H9 (cell line): Measurements from ENCODE around the gene TTLL9. TPM values are rescaled to one million over a fixed set of nuclear protein-coding genes. Genes with fewer than 3 reads are reported as not detected.
A peak's percentile ranks its signal among the peaks of the same experiment; 100 is the strongest.

Experiments
- DNase-seq: peaks from one replicate; pipeline ENCODE4 v3.0.0-alpha.2; 2017
- H2AFZ ChIP-seq: one replicate; pipeline ENCODE4 v1.6.1; 2013; ENCODE audit warnings: mild to moderate bottlenecking, low read length, control low read depth, moderate library complexity
- H2AK5ac ChIP-seq: 2 replicates; pipeline ENCODE4 v1.6.1; 2013; ENCODE audit warnings: low read length, control low read depth, mixed read lengths; ENCODE audit not compliant: insufficient read length
- H2BK120ac ChIP-seq: one replicate; pipeline ENCODE4 v1.6.1; 2013; ENCODE audit warnings: low read depth, mild to moderate bottlenecking, low read length, control low read depth, inconsistent platforms; ENCODE audit not compliant: poor library complexity, severe bottlenecking
- H2BK12ac ChIP-seq: 2 replicates; pipeline ENCODE4 v1.6.1; 2013; ENCODE audit warnings: low read length, control low read depth, mixed read lengths, low read depth; ENCODE audit not compliant: insufficient read length
- H2BK15ac ChIP-seq: 2 replicates; pipeline ENCODE4 v1.6.1; 2013; ENCODE audit warnings: low read depth, low read length, control low read depth
- H2BK20ac ChIP-seq: one replicate; pipeline ENCODE4 v1.6.1; 2013; ENCODE audit warnings: low read depth, mild to moderate bottlenecking, low read length, control low read depth, inconsistent platforms; ENCODE audit not compliant: poor library complexity, severe bottlenecking
- H2BK5ac ChIP-seq: 2 replicates; pipeline ENCODE4 v1.6.1; 2013; ENCODE audit warnings: low read length, control low read depth, mixed read lengths; ENCODE audit not compliant: insufficient read length
- H3K14ac ChIP-seq: 2 replicates; pipeline ENCODE4 v1.6.1; 2013; ENCODE audit warnings: low read length, control low read depth; ENCODE audit not compliant: insufficient read depth
- H3K18ac ChIP-seq: 2 replicates; pipeline ENCODE4 v1.6.1; 2013; ENCODE audit warnings: low read depth, mild to moderate bottlenecking, mixed read lengths, low read length, control low read depth; ENCODE audit not compliant: insufficient read length
- H3K23ac ChIP-seq: 2 replicates; pipeline ENCODE4 v1.6.1; 2013; ENCODE audit warnings: low read length, control low read depth, mixed read lengths, low read depth; ENCODE audit not compliant: insufficient read length
- H3K23me2 ChIP-seq: 2 replicates; pipeline ENCODE4 v1.6.1; 2013; ENCODE audit warnings: low read depth, mild to moderate bottlenecking, mixed read lengths, low read length, control low read depth; ENCODE audit not compliant: insufficient read length, poor library complexity, severe bottlenecking
- H3K27ac ChIP-seq: 2 replicates; pipeline ENCODE4 v1.5.1; 2013; ENCODE audit warnings: low read length, control low read depth, mixed read lengths, low read depth; ENCODE audit not compliant: insufficient read length
- H3K27me3 ChIP-seq: 2 replicates; pipeline ENCODE4 v1.6.1; 2013; ENCODE audit warnings: low read length, control low read depth, inconsistent platforms; ENCODE audit not compliant: insufficient read depth
- H3K4ac ChIP-seq: 2 replicates; pipeline ENCODE4 v1.6.1; 2013; ENCODE audit warnings: low read depth, mild to moderate bottlenecking, control low read depth, inconsistent platforms, low read length, moderate library complexity
- H3K4me1 ChIP-seq: 2 replicates; pipeline ENCODE4 v1.6.1; 2013; ENCODE audit warnings: low read length, control low read depth, inconsistent platforms; ENCODE audit not compliant: insufficient read depth
- H3K4me2 ChIP-seq: 2 replicates; pipeline ENCODE4 v1.6.1; 2013; ENCODE audit warnings: low read length, control low read depth, mixed read lengths; ENCODE audit not compliant: insufficient read length, insufficient read depth
- H3K56ac ChIP-seq: 2 replicates; pipeline ENCODE4 v1.6.1; 2013; ENCODE audit warnings: low read depth, mild to moderate bottlenecking, mixed read lengths, low read length, control low read depth; ENCODE audit not compliant: insufficient read length
- H3K79me1 ChIP-seq: 2 replicates; pipeline ENCODE4 v1.6.1; 2013; ENCODE audit warnings: low read depth, mild to moderate bottlenecking, moderate library complexity, low read length, control low read depth, inconsistent platforms; ENCODE audit not compliant: insufficient read depth, poor library complexity, severe bottlenecking
- H3K79me2 ChIP-seq: 2 replicates; pipeline ENCODE4 v1.6.1; 2013; ENCODE audit warnings: low read length, control low read depth, inconsistent platforms; ENCODE audit not compliant: insufficient read depth
- H3K9ac ChIP-seq: 2 replicates; pipeline ENCODE4 v1.6.1; 2013; ENCODE audit warnings: low read length, control low read depth, mixed read lengths; ENCODE audit not compliant: insufficient read length; ENCODE audit errors: extremely low read depth
- H3K9me3 ChIP-seq: one replicate; pipeline ENCODE4 v1.6.1; 2013; ENCODE audit warnings: low read depth, low read length, inconsistent platforms; ENCODE audit not compliant: control insufficient read depth
- H3T11ph ChIP-seq: one replicate; pipeline ENCODE4 v1.6.1; 2013; ENCODE audit warnings: mild to moderate bottlenecking, low read length, control low read depth, inconsistent platforms
- H4K20me1 ChIP-seq: one replicate; pipeline ENCODE4 v1.6.1; 2013; ENCODE audit not compliant: control insufficient read depth, insufficient read length, insufficient read depth
- H4K5ac ChIP-seq: 2 replicates; pipeline ENCODE4 v1.6.1; 2013; ENCODE audit warnings: low read depth, mild to moderate bottlenecking, mixed read lengths, low read length, control low read depth; ENCODE audit not compliant: insufficient read length
- H4K8ac ChIP-seq: replicated peaks from 2 replicates; pipeline ENCODE4 v1.6.1; 2013; ENCODE audit warnings: low read length, control low read depth, mixed read lengths, low read depth; ENCODE audit not compliant: insufficient read length
- H4K91ac ChIP-seq: 2 replicates; pipeline ENCODE4 v1.6.1; 2013; ENCODE audit warnings: low read depth, mild to moderate bottlenecking, moderate library complexity, mixed read lengths, low read length, control low read depth; ENCODE audit not compliant: insufficient read length
- H3K27ac Mint-ChIP-seq, 3 experiments: 2 replicates in 2 of 3; 3 replicates in 1 of 3; pipeline ENCODE4 v1.8.0; 2020 to 2021; ENCODE audit warnings: mixed read lengths in 3 of 3, mild to moderate bottlenecking in 1 of 3, moderate library complexity in 1 of 3
- H3K27me3 Mint-ChIP-seq: 2 replicates; pipeline ENCODE4 v1.8.0; 2021; ENCODE audit warnings: low read depth, mild to moderate bottlenecking, moderate library complexity, mixed read lengths
- H3K36me3 Mint-ChIP-seq, 3 experiments: 2 replicates in 2 of 3; 3 replicates in 1 of 3; pipeline ENCODE4 v1.8.0; 2020 to 2021; ENCODE audit warnings: low read depth in 3 of 3, mixed read lengths in 3 of 3; ENCODE audit not compliant: insufficient read depth in 1 of 3
- H3K4me1 Mint-ChIP-seq, 2 experiments: 2 replicates each; pipeline ENCODE4 v1.8.0; 2020; ENCODE audit warnings: mixed read lengths in 2 of 2
- H3K4me3 Mint-ChIP-seq, 2 experiments: 2 replicates in 1 of 2; 3 replicates in 1 of 2; pipeline ENCODE4 v1.8.0; 2020 to 2021; ENCODE audit warnings: mild to moderate bottlenecking in 2 of 2, mixed read lengths in 2 of 2, moderate library complexity in 1 of 2
- H3K9me3 Mint-ChIP-seq, 2 experiments: 2 replicates in 1 of 2; 3 replicates in 1 of 2; pipeline ENCODE4 v1.8.0; 2020; ENCODE audit warnings: mild to moderate bottlenecking in 2 of 2, mixed read lengths in 2 of 2, moderate library complexity in 1 of 2
- CTCF ChIP-seq: fragments of 200-600 bp; sonication (generic); conservative IDR thresholded peaks from 3 replicates; pipeline ENCODE4 v1.8.0; 2021; ENCODE audit warnings: antibody characterized with exemption, mild to moderate bottlenecking
- WGBS: extraction: QIAGEN DNeasy Blood & Tissue Kit; methylation state at CpG from one replicate; pipeline ENCODE4 v1.1.7; 2013; ENCODE audit warnings: missing lambda C conversion rate, low lambda C conversion rate, mixed read lengths; ENCODE audit not compliant: insufficient read length; ENCODE audit errors: extremely low coverage; 5-methylcytosine and 5-hydroxymethylcytosine counted together
- total RNA-seq: library from RNA; stranded (reverse); gene quantifications from 2 replicates; pipeline ENCODE4 v1.2.1, GENCODE V29; 2021

TTLL9 gene
- total RNA-seq, 1 experiment from 2014 or later = 0.20 TPM

GRCh38 chr20:31923388-31924331 is 53.2 kb downstream of the TTLL9 start:
- Mint-ChIP-seq H3K9me3 (no peaks in the 10 kb centered on the region; a peak in 1 of 5 replicates), H3K27me3 (peaks cover 2% of the 10 kb centered on the region), H3K4me3 (peak overlapping the region in 1 of 2 experiments; percentile 14; a peak in 1 of 5 replicates), H3K4me1 (peaks cover 39 to 48% of the 10 kb centered on the region in 2 experiments), H3K27ac (peak overlapping the region; percentile 37 to 68 (median 41); a peak in 4 of 7 replicates), H3K36me3 (no peaks in the 10 kb centered on the region; a peak in 1 of 7 replicates)
- Histone ChIP-seq H3K4me2 (no peak overlapping the region), H3K23me2 (no peaks in the 10 kb centered on the region), H2AFZ (no peak overlapping the region), H3K9me3 (no peaks in the 10 kb centered on the region), H3K27ac (no peak overlapping the region), H3K4me1 (no peaks in the 10 kb centered on the region; the same call in 1 of the 2 replicates), H4K91ac (no peak overlapping the region), H3K18ac (no peak overlapping the region), H3K27me3 (no peaks in the 10 kb centered on the region), H3T11ph (no peak overlapping the region), H4K20me1 (no peaks in the 10 kb centered on the region), H4K5ac (no peak overlapping the region), H2BK5ac (no peak overlapping the region), H2BK120ac (no peak overlapping the region), H3K56ac (no peak overlapping the region), H2BK15ac (no peak overlapping the region), H2BK12ac (no peak overlapping the region), H2BK20ac (no peak overlapping the region), H3K79me2 (no peaks in the 10 kb centered on the region), H3K4ac (no peak overlapping the region), H3K9ac (no peak overlapping the region), H2AK5ac (no peak overlapping the region), H3K79me1 (no peaks in the 10 kb centered on the region), H4K8ac (no peak overlapping the region), H3K14ac (no peak overlapping the region), H3K23ac (no peak overlapping the region)
- no CpG with 5 or more reads among the region's 13 CpGs for WGBS
- no peak for DNase-seq
- no peak for TF ChIP-seq CTCF
